AG04449 (cell line): ENCODE measurements around the gene PAX5.

Experiments
- CTCF ChIA-PET: fragments of 350-600 bp; formaldehyde crosslinking; extraction: SDS; loops from one replicate; lab custom pipeline; 2021; ENCODE audit warnings: antibody characterized with exemption; lab: Yijun Ruan, JAX
- POLR2A ChIA-PET: fragments of 400-600, 350-600 bp; formaldehyde crosslinking; extraction: SDS; loops from one replicate; lab custom pipeline; 2020; ENCODE audit warnings: antibody characterized with exemption, inconsistent platforms; lab: Yijun Ruan, JAX
- DNase-seq: peaks from one replicate; pipeline ENCODE4 v3.0.0-alpha.2; 2010; ENCODE audit warnings: low read depth, low spot score
- H3K4me3 ChIP-seq: 2 replicates; pipeline ENCODE4 v1.5.1; 2011; ENCODE audit warnings: low read depth, mild to moderate bottlenecking, control low read depth, low read length
- TF ChIP-seq, protein P1 (sequence below): IDR thresholded peaks from one replicate; pipeline ENCODE4 v1.5.1; 2011; ENCODE audit warnings: mild to moderate bottlenecking, moderate library complexity, low read length, control low read depth, inconsistent platforms; ENCODE audit not compliant: insufficient read depth; ENCODE audit errors: missing control alignments

Gene PAX5

DNA sequence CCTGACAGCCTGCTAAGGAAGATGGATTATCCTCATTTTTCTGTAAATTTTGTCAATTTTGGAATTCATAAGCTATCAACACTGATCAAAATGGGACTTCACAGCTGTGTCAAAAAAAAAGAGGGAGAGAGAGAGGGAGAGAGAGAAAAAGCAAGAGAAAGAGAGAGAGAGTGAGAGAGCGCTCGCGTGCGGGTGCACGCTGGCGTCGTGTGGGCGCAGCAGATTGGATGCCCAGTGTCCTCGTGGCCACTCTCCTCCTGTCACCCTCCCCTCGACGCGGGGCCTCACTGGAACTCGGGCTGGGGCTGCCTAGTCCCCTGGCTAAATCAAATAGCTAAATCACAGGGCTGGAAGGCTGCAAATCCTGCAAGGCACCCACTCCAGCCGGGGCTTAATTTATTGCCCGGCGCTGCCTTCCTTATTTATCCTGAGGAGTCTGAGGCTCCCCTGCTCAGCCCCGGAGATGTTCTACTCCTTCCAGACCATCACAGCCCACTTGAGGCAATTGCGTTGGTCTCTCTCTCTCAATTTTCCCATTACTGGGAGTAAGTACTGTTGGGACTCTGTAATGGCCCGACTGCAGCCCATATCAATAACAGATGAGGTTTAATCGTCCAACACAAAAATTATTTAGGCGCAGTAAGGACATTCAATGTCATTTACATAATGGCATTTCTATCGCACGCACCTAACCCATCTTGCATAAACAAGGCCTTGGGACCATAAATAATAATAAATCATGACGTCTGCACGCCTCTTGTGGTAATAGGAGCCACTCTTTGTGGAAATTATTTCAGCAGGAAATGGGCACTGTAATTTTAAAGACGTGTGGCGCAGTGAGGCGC is 94.2 kb downstream of the PAX5 start:
- TF ChIP-seq, protein P1, sequence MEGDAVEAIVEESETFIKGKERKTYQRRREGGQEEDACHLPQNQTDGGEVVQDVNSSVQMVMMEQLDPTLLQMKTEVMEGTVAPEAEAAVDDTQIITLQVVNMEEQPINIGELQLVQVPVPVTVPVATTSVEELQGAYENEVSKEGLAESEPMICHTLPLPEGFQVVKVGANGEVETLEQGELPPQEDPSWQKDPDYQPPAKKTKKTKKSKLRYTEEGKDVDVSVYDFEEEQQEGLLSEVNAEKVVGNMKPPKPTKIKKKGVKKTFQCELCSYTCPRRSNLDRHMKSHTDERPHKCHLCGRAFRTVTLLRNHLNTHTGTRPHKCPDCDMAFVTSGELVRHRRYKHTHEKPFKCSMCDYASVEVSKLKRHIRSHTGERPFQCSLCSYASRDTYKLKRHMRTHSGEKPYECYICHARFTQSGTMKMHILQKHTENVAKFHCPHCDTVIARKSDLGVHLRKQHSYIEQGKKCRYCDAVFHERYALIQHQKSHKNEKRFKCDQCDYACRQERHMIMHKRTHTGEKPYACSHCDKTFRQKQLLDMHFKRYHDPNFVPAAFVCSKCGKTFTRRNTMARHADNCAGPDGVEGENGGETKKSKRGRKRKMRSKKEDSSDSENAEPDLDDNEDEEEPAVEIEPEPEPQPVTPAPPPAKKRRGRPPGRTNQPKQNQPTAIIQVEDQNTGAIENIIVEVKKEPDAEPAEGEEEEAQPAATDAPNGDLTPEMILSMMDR: no peak
- H3K4me3 ChIP-seq: no peak overlapping the region
- DNase-seq: no peak
- POLR2A ChIA-PET: no interaction called here
- CTCF ChIA-PET: interaction anchor here (0.8 to 1.2 kb wide), 2 partner anchors 67 kb away, joined by 3 read pairs; no protein-coding TSS in a partner anchor

DNA sequence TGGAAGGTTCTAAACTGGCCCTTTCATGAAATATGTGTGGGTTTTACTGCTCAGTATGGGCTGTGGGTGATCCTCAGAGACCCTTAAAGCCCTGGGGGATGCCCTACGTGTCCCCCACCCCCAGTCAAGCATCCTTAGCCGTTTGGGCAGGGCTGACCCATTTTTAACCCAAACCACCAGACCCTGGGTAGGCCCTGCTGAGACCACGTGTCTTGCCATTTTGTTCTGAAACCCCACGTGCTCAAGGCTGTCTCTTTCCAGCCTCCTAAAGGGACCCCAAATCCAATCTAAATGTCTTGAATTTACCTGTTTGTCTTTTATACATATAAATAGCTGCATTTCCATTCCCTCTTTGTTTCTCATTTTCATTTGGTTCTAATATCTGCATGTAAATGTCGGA is 94.9 kb downstream of the PAX5 start:
- ChIA-PET POLR2A (no interaction called here), CTCF (interaction anchor here (0.8 kb wide), 1 partner anchor 66 kb away, joined by 3 read pairs; no protein-coding TSS in a partner anchor)
- TF ChIP-seq, protein P1: no peak
- no peak for DNase-seq
- H3K4me3 ChIP-seq: no peak overlapping the region

DNA sequence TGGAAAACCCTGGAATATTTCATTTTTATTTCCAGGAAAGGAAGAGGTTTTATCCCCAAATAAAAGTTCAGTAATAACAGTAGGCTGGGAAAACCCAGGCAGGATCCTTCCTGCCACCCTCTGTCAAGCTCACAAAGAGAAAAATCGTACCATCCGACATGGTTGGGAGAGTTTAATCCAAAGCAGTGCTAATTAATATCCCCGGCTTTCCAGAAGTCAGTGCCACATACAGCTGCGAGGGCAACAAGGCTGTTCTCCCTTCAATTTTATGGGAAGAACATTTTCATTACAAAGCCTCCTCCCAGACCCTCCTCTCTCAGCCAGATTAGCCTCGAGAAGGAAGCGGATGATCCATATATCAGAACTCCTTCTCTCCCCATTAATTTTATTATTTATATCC is 95.5 kb downstream of the PAX5 start:
- TF ChIP-seq, protein P1: no peak
- ChIA-PET POLR2A (no interaction called here), CTCF (interaction anchor here (1.0 kb wide), 1 partner anchor 65 kb away, joined by 5 read pairs; no protein-coding TSS in a partner anchor)
- DNase-seq: no peak
- no peak overlapping the region for H3K4me3 ChIP-seq

DNA sequence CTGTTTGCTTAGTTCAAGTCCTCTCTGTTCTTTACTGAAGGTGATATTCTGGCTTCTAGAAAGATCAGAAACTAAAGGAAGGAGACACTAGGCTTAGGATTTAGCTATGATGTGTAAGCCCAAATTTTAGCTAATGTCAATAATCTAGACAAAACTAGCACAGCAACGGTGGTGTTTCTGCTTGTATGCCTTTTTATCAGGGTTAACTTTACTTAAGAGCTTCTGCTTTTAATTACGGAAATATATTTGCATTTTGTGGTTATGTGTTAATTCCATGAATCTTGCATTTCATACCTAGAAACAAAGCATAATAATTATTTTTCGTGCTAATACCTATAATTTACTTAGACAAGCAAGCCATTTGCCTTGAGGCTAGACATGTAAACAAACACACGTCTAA is 96.1 kb downstream of the PAX5 start:
- CTCF ChIA-PET: interaction anchor here (1.0 kb wide), 1 partner anchor 64 kb away, joined by 5 read pairs; no protein-coding TSS in a partner anchor
- TF ChIP-seq, protein P1: no peak
- POLR2A ChIA-PET: no interaction called here

DNA sequence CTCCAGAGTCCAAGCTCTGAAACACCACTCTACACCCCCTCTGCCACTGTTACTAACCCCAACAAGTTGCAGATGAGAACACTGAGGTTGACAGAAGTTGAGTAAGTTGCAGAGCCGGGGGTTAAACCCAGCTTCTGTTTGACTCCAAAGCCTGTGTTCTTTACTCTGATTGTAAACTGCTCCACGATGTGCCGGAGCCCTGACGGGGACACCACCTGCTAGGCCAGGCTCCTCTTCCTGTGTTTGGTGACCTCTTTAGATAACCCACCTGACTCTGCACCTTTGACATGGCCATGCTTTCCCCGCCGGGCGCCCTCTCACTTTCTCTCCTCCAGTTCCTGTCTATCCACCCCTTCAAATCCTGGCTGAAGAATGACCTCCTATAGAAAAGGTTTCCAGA is 96.7 kb downstream of the PAX5 start:
- POLR2A ChIA-PET: no interaction called here
- H3K4me3 ChIP-seq: no peak overlapping the region
- CTCF ChIA-PET: no interaction called here
- no peak for DNase-seq
- TF ChIP-seq, protein P1: no peak

More for the DNA sequence above, 96.1 kb downstream of the PAX5 start:
- no peak for DNase-seq
- H3K4me3 ChIP-seq: no peak overlapping the region

DNA sequence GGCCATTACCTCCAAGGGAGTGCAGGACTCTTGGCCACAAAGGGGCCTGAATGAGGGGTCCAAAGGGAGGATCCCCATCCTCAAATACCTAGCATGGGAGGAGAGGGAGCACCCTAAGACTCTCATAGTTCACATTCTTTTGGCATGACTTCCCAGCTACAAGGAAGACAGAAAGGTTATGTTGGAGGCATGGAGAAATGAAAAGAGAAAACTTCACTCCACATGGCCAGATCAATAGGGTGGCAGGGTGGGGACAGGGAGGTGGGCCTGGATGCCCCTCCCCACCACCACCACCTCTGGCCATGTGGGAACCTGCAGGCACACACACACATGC is 97.6 kb downstream of the PAX5 start:
- TF ChIP-seq, protein P1: no peak
- ChIA-PET POLR2A (interaction anchor here (0.6 kb wide), 1 partner anchor 14 kb away, joined by 3 read pairs; no protein-coding TSS in a partner anchor), CTCF (interaction anchor here (1.0 kb wide), 1 partner anchor 12 kb away, joined by 3 read pairs; no protein-coding TSS in a partner anchor)
- no peak for DNase-seq
- no peak overlapping the region for H3K4me3 ChIP-seq
